Esophagus squamous epithelium (tissue), 5 donors: ENCODE results near the gene AMFR. TPM values are rescaled to one million over a fixed set of nuclear protein-coding genes. Genes with fewer than 3 reads are reported as not detected.

Source experiments
- DNase-seq: peaks from one replicate; lab custom pipeline; 2025; lab: John Stamatoyannopoulos, UW
- H3K27ac ChIP-seq, 4 donors: fragments of 200-600 bp; sonication (generic); one replicate each; pipeline ENCODE4 v1.5.1; 2016 to 2019; ENCODE audit warnings: mild to moderate bottlenecking in 1 of 4
- H3K27me3 ChIP-seq, 4 donors: fragments of 200-600 bp; sonication (generic); 1 replicate in 3 of 4; 2 replicates in 1 of 4; pipeline versions ENCODE4 v1.5.1 to v1.6.0; 2017 to 2021; ENCODE audit warnings: antibody characterized with exemption in 1 of 4
- H3K36me3 ChIP-seq, 3 donors: fragments of 200-600 bp; sonication (generic); one replicate each; pipeline ENCODE4 v1.5.1; 2016 to 2019
- H3K4me1 ChIP-seq, 3 donors: fragments of 200-600 bp; sonication (generic); one replicate each; pipeline ENCODE4 v1.5.1; 2017 to 2019
- H3K4me3 ChIP-seq, 4 donors: fragments of 200-600 bp; sonication (generic); 1 replicate in 3 of 4; 2 replicates in 1 of 4; pipeline ENCODE4 v1.5.1; 2016 to 2019; ENCODE audit warnings: mild to moderate bottlenecking in 2 of 4, moderate library complexity in 1 of 4
- H3K9me3 ChIP-seq, 3 donors: fragments of 200-600 bp; sonication (generic); one replicate each; pipeline ENCODE4 v1.5.1; 2016 to 2019
- CTCF ChIP-seq, 6 experiments: fragments of 450-650 bp in 4 of 6; fragments of 200-600 bp in 2 of 6; sonication (generic) in 2 of 6; IDR thresholded peaks; one replicate each; pipeline ENCODE4 v1.5.1; 2016 to 2019; ENCODE audit warnings: antibody characterized with exemption in 6 of 6, mild to moderate bottlenecking in 4 of 6, moderate library complexity in 4 of 6
- POLR2A ChIP-seq, 4 donors: fragments of 450-650 bp; IDR thresholded peaks; one replicate each; pipeline ENCODE4 v1.6.1; 2017; ENCODE audit warnings: antibody characterized with exemption in 4 of 4, mild to moderate bottlenecking in 4 of 4, moderate library complexity in 3 of 4
- WGBS, 2 donors: methylation state at CpG; one replicate each; pipeline ENCODE4 v1.1.5; 2018; 5-methylcytosine and 5-hydroxymethylcytosine counted together
- intact Hi-C: fragments of 100-400 bp; cut with DNase I; formaldehyde crosslinking; loops from one replicate; pipeline ENCODE4 v1.15.0; 2022
- total RNA-seq, 4 donors: library from RNA; depleted of rRNA; stranded (reverse); fragments of >200 nt; gene quantifications; one replicate each; pipeline ENCODE4 v1.1.0, GENCODE V29; 2016
- donor health status: DM: yes; HTN: yes; CAD: no.

The AMFR gene
- total RNA-seq, 4 donors from 2014 or later = 69.9 to 133 (median 111) TPM

- Histone ChIP-seq H3K9me3 (no peaks in the 10 kb centered on the region), H3K36me3 (no peaks in the 10 kb centered on the region), H3K4me3 (no peak overlapping the region), H3K4me1 (peaks cover 5 to 50% (median 6%) of the 10 kb centered on the region in 3 donors), H3K27ac (no peak overlapping the region), H3K27me3 (no peaks in the 10 kb centered on the region)
- 40 to 57% methylated on average over 1 of the region's 9 CpGs for WGBS, 2 donors
- TF ChIP-seq POLR2A (IDR thresholded peaks at IDR 0.05) (no peak), CTCF (IDR thresholded peaks at IDR 0.05) (no peak)
- intact Hi-C loops = no loop called here
- DNase-seq = no peak
These were observed 83.5 kb downstream of the AMFR start for GRCh38 chr16:56341656-56342399.

- Histone ChIP-seq H3K27me3 (no peaks in the 10 kb centered on the region), H3K36me3 (no peaks in the 10 kb centered on the region), H3K4me3 (no peak overlapping the region), H3K4me1 (peaks cover 11 to 59% (median 15%) of the 10 kb centered on the region in 3 donors), H3K9me3 (no peaks in the 10 kb centered on the region), H3K27ac (no peak overlapping the region)
- whole genome bisulfite sequencing, 2 donors = 91% methylated on average over 9 of the region's 17 CpGs; no CpG with 5 or more reads in 1 of the 2 donors
- intact Hi-C loops = no loop called here
- no peak for DNase-seq
- TF ChIP-seq POLR2A (IDR thresholded peaks at IDR 0.05) = no peak
- no peak for TF ChIP-seq CTCF (IDR thresholded peaks at IDR 0.05)
These were observed 84.4 kb downstream of the AMFR start for GRCh38 chr16:56340864-56341365.

- Histone ChIP-seq H3K4me1 (peaks cover 16 to 64% (median 20%) of the 10 kb centered on the region in 3 donors), H3K36me3 (no peaks in the 10 kb centered on the region), H3K27me3 (no peaks in the 10 kb centered on the region), H3K9me3 (no peaks in the 10 kb centered on the region), H3K4me3 (no peak overlapping the region), H3K27ac (no peak overlapping the region)
- TF ChIP-seq CTCF (IDR thresholded peaks at IDR 0.05) (no peak), POLR2A (IDR thresholded peaks at IDR 0.05) (no peak)
- intact Hi-C loops = no loop called here
- WGBS, 2 donors = 96% methylated on average over 14 to 21 of the region's 23 CpGs
- DNase-seq = no peak
These were observed 84.9 kb downstream of the AMFR start for GRCh38 chr16:56340416-56340815.

GRCh38 chr16:56339431-56340195 is 85.7 kb downstream of the AMFR start:
- Histone ChIP-seq H3K36me3 (no peaks in the 10 kb centered on the region), H3K4me1 (peaks cover 24 to 65% (median 25%) of the 10 kb centered on the region in 3 donors), H3K9me3 (no peaks in the 10 kb centered on the region), H3K4me3 (no peak overlapping the region), H3K27me3 (no peaks in the 10 kb centered on the region), H3K27ac (no peak overlapping the region)
- intact Hi-C loops = no loop called here
- no peak for TF ChIP-seq CTCF (IDR thresholded peaks at IDR 0.05)
- no peak for TF ChIP-seq POLR2A (IDR thresholded peaks at IDR 0.05)
- WGBS, 2 donors = 94 to 96% methylated on average over 2 to 8 of the region's 17 CpGs
- DNase-seq = no peak
